Measurements from ENCODE around the gene RGS9BP. TPM values are rescaled to one million over a fixed set of nuclear protein-coding genes. Genes with fewer than 3 reads are reported as not detected.

The RGS9BP gene
- total and polyA plus RNA-seq, 2 experiments from 2014 or later, result 0.83 TPM; not detected in 1

DNA sequence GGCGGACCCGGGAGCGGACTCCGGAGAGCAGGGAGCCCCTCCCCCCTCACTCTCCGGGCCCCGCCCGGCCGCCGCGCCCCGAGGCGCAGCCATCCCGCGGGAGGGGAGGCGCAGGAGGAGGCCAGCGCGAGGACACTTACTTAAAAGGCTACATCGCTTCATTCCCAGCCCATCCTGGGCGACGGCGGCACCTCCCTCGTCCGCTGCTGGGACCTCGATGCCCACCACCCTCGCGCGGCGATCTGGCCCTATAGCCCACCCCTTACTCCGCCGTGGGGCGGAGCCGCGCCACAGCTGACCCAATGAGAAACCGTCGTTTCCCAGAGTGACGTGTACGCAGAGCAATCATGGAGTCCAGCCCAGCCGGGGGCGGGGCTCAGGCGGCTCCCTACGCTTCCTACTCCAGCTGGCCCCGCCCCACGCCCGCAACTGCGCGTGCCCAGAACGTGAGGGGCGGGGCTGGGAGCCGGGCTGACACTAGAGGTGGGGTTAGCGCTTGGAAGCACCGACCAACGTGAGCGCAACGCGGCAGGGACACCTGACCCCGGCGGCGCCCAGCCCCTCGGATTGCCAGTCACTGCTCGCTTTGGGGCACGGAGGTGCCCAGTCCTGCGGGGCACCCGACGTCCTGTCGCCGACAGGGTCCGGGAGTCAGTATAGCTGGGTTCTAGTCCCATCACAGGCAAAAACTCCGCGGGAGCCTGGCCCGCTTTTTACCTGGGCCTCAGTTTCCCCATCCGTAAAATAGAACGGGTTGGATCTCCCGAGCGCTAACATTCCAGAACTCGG is 523 bp upstream of the RGS9BP start, which contains the start of gene ANKRD27 (continued):
- TF ChIP-seq, protein P1, sequence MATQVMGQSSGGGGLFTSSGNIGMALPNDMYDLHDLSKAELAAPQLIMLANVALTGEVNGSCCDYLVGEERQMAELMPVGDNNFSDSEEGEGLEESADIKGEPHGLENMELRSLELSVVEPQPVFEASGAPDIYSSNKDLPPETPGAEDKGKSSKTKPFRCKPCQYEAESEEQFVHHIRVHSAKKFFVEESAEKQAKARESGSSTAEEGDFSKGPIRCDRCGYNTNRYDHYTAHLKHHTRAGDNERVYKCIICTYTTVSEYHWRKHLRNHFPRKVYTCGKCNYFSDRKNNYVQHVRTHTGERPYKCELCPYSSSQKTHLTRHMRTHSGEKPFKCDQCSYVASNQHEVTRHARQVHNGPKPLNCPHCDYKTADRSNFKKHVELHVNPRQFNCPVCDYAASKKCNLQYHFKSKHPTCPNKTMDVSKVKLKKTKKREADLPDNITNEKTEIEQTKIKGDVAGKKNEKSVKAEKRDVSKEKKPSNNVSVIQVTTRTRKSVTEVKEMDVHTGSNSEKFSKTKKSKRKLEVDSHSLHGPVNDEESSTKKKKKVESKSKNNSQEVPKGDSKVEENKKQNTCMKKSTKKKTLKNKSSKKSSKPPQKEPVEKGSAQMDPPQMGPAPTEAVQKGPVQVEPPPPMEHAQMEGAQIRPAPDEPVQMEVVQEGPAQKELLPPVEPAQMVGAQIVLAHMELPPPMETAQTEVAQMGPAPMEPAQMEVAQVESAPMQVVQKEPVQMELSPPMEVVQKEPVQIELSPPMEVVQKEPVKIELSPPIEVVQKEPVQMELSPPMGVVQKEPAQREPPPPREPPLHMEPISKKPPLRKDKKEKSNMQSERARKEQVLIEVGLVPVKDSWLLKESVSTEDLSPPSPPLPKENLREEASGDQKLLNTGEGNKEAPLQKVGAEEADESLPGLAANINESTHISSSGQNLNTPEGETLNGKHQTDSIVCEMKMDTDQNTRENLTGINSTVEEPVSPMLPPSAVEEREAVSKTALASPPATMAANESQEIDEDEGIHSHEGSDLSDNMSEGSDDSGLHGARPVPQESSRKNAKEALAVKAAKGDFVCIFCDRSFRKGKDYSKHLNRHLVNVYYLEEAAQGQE (IDR thresholded peaks at IDR 0.05; ENCODE audit: unreplicated experiment), result no peak
- TF ChIP-seq ZNF331 (CRISPR knock-in tag; IDR thresholded peaks at IDR 0.05; ENCODE audit: low read depth) (no peak), JUNB (IDR thresholded peaks at IDR 0.05; ENCODE audit: unreplicated experiment) (no peak), NANOG (IDR thresholded peaks at IDR 0.05; ENCODE audit: borderline replicate concordance) (no peak), ZNF114 (CRISPR knock-in tag; IDR thresholded peaks at IDR 0.05) (no peak), EZH2 (IDR thresholded peaks at IDR 0.05; ENCODE audit: low read depth, unreplicated experiment) (no peak), CREB1 (CRISPR knock-in tag; IDR thresholded peaks at IDR 0.05; ENCODE audit: low read depth) (peak; percentile 62; the same call in 1 of the 2 replicates), EZH2phosphoT487 (IDR thresholded peaks at IDR 0.05; ENCODE audit: unreplicated experiment) (no peak), POLR2AphosphoS5 (IDR thresholded peaks at IDR 0.05; ENCODE audit: low read depth) (peak; percentile 85)
- TF ChIP-seq, protein P2, sequence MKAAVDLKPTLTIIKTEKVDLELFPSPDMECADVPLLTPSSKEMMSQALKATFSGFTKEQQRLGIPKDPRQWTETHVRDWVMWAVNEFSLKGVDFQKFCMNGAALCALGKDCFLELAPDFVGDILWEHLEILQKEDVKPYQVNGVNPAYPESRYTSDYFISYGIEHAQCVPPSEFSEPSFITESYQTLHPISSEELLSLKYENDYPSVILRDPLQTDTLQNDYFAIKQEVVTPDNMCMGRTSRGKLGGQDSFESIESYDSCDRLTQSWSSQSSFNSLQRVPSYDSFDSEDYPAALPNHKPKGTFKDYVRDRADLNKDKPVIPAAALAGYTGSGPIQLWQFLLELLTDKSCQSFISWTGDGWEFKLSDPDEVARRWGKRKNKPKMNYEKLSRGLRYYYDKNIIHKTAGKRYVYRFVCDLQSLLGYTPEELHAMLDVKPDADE (IDR thresholded peaks at IDR 0.05), result no peak

DNA sequence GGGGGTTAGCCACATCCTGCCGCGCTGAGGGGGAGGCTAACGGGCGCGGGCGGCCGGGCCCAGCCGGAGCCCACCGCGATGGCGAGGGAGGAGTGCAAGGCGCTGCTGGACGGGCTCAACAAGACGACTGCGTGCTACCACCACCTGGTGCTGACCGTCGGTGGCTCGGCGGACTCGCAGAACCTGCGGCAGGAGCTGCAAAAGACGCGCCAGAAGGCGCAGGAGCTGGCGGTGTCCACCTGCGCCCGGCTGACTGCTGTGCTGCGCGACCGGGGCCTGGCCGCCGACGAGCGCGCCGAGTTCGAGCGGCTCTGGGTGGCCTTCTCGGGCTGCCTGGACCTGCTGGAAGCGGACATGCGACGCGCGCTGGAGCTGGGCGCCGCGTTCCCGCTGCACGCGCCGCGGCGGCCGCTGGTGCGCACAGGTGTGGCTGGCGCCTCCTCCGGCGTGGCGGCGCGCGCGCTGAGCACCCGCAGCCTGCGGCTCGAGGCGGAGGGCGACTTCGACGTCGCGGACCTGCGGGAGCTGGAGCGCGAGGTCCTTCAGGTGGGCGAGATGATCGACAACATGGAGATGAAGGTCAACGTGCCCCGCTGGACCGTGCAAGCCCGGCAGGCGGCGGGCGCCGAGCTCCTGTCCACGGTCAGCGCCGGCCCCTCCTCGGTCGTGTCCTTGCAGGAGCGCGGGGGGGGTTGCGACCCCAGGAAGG is 692 bp downstream of the RGS9BP start:
- peaks cover 36% of the 10 kb centered on the region for H3K27me3 Mint-ChIP-seq (ENCODE audit: insufficient read depth, low read depth, poor library complexity)
- ATAC-seq (peak; percentile 13), DNase-seq (ENCODE audit: low spot score) (peak; percentile 62)
- no peak overlapping the region for H3K27ac ChIP-seq (ENCODE audit: low read depth)
- H3K4me2 ChIP-seq, result peak overlapping the region; percentile 88
- TF ChIP-seq CTCF (conservative IDR thresholded peaks at IDR 0.05; ENCODE audit: low read depth in 2 of 2), result no peak
- H3K36me3 ChIP-seq (ENCODE audit: insufficient read depth), result no peaks in the 10 kb centered on the region
- peaks cover 14% of the 10 kb centered on the region; the same call in 1 of the 2 replicates for H3K4me1 ChIP-seq (ENCODE audit: insufficient read depth)
- H3K9me3 Mint-ChIP-seq, result peaks cover 3% of the 10 kb centered on the region; the same call in 1 of the 3 replicates
- peak overlapping the region; percentile 72; the same call in 1 of the 3 replicates for H3K4me3 Mint-ChIP-seq
- H3K27me3 ChIP-seq (ENCODE audit: insufficient read depth), result peaks cover 45% of the 10 kb centered on the region
- peaks cover 24% of the 10 kb centered on the region for H3K4me1 Mint-ChIP-seq
- H3K4me3 ChIP-seq, result peak overlapping the region; percentile 85
- no peak overlapping the region for H3K27ac Mint-ChIP-seq
- no peaks in the 10 kb centered on the region; the same call in 2 of the 3 replicates for H3K36me3 Mint-ChIP-seq (ENCODE audit: low read depth)
- no peaks in the 10 kb centered on the region for H3K9me2 ChIP-seq (ENCODE audit: insufficient read depth)
- 0 out of 2 replicates have a peak, but pooled peaks cover 5% of the 10 kb centered on the region for H3F3A ChIP-seq (replicated peaks; ENCODE audit: low read depth)
- H2AFZ ChIP-seq, result peak overlapping the region; percentile 90; the same call in 1 of the 2 replicates
- peaks cover 17% of the 10 kb centered on the region for H4K20me1 ChIP-seq (replicated peaks; ENCODE audit: insufficient read depth)
- peaks cover 31% of the 10 kb centered on the region for H3K79me2 ChIP-seq (replicated peaks; ENCODE audit: insufficient read depth)
